Fibroblast of lung (primary cell): ENCODE measurements around the gene RNF186.

Source experiments
- CTCF ChIP-seq, 2 donors: IDR thresholded peaks in 1 of 2; conservative IDR thresholded peaks in 1 of 2; 1 replicate in 1 of 2; 2 replicates in 1 of 2; pipeline ENCODE4 v1.5.1; 2011 to 2012; ENCODE audit warnings: low read length in 2 of 2, control low read depth in 1 of 2, inconsistent platforms in 1 of 2, low read depth in 1 of 2, mild to moderate bottlenecking in 1 of 2
- EZH2 ChIP-seq: IDR thresholded peaks from 2 replicates; pipeline ENCODE4 v1.5.1; 2012; ENCODE audit warnings: low read length, control low read depth, mild to moderate bottlenecking; ENCODE audit errors: missing control alignments

GRCh38 chr1:19858893-19859292, 43.8 kb upstream of the RNF186 start:
- TF ChIP-seq CTCF (conservative IDR thresholded peaks at IDR 0.05 in 1 of 2, IDR thresholded peaks at IDR 0.05 in 1 of 2; ENCODE audit: low read depth in 1 of 2, low read length in 2 of 2) (no peak), EZH2 (no peak)
